HL-60 (cell line): Measurements from ENCODE around the gene HES4.

ENCODE experiments used
- DNase-seq, 2 experiments: peaks; one replicate each; pipeline ENCODE4 v3.0.0-alpha.2; 2010 to 2020; ENCODE audit warnings: low read depth in 1 of 2, low spot score in 1 of 2
- H3K27ac ChIP-seq: fragments of 250-450 bp; sonication (Bioruptor Pico); replicated peaks from 2 replicates; pipeline ENCODE4 v1.5.1; 2020; ENCODE audit warnings: mild to moderate bottlenecking, moderate library complexity
- H3K27me3 ChIP-seq: fragments of 250-450 bp; sonication (Bioruptor Pico); 2 replicates; pipeline ENCODE4 v1.5.1; 2021; ENCODE audit warnings: mild to moderate bottlenecking, moderate library complexity; ENCODE audit not compliant: insufficient read depth, poor library complexity, severe bottlenecking
- H3K4me3 ChIP-seq: replicated peaks from 2 replicates; pipeline ENCODE4 v1.5.1; 2011; ENCODE audit warnings: mild to moderate bottlenecking, control low read depth, low read length; ENCODE audit not compliant: insufficient read depth
- CTCF ChIP-seq: IDR thresholded peaks from one replicate; pipeline ENCODE4 v1.5.1; 2011; ENCODE audit warnings: low read length, control low read depth, inconsistent platforms; ENCODE audit not compliant: insufficient read depth
- GABPA ChIP-seq: IDR thresholded peaks from 2 replicates; pipeline ENCODE4 v1.6.1; 2012; ENCODE audit warnings: low read depth
- POLR2AphosphoS5 ChIP-seq: IDR thresholded peaks from 2 replicates; pipeline ENCODE4 v1.6.1; 2012; ENCODE audit warnings: low read depth
- REST ChIP-seq: IDR thresholded peaks from 2 replicates; pipeline ENCODE4 v1.6.1; 2012; ENCODE audit warnings: low read depth; ENCODE audit not compliant: insufficient replicate concordance
- SPI1 ChIP-seq: IDR thresholded peaks from 2 replicates; pipeline ENCODE4 v1.6.1; 2012; ENCODE audit warnings: low read depth, mild to moderate bottlenecking, borderline replicate concordance

Gene HES4

GRCh38 chr1:973459-974292 lies 26.2 kb downstream of the HES4 start:
- peaks cover 22% of the 10 kb centered on the region for H3K27me3 ChIP-seq
- no peak for TF ChIP-seq GABPA
- TF ChIP-seq POLR2AphosphoS5, result no peak
- no peak for TF ChIP-seq CTCF
- no peak for TF ChIP-seq REST
- TF ChIP-seq SPI1, result no peak
- H3K4me3 ChIP-seq, result no peak overlapping the region

GRCh38 chr1:972726-973458 lies 27.0 kb downstream of the HES4 start:
- H3K27ac ChIP-seq, result no peak overlapping the region
- no peak for DNase-seq
- no peak overlapping the region for H3K4me3 ChIP-seq
- TF ChIP-seq POLR2AphosphoS5, result no peak
- peaks cover 22% of the 10 kb centered on the region for H3K27me3 ChIP-seq

More at GRCh38 chr1:973459-974292, 26.2 kb downstream of the HES4 start:
- H3K27ac ChIP-seq, result no peak overlapping the region
- no peak for DNase-seq

- no peak overlapping the region for H3K4me3 ChIP-seq
- H3K27me3 ChIP-seq, result peaks cover 22% of the 10 kb centered on the region
- no peak for DNase-seq
- TF ChIP-seq REST (no peak), SPI1 (no peak)
- no peak overlapping the region for H3K27ac ChIP-seq
Measured at GRCh38 chr1:971751-972506, 28.0 kb downstream of the HES4 start.

GRCh38 chr1:970973-971730 lies 28.7 kb downstream of the HES4 start:
- TF ChIP-seq GABPA (no peak), REST (no peak), SPI1 (no peak), POLR2AphosphoS5 (no peak), CTCF (no peak)
- Histone ChIP-seq H3K27me3 (peaks cover 22% of the 10 kb centered on the region), H3K27ac (no peak overlapping the region), H3K4me3 (no peak overlapping the region)
- DNase-seq, result no peak
